Osteoblast (primary cell): ENCODE measurements around the gene ANGPTL1. TPM values are rescaled to one million over a fixed set of nuclear protein-coding genes. Genes with fewer than 3 reads are reported as not detected.

ENCODE experiments used
- DNase-seq: peaks from one replicate; pipeline ENCODE4 v3.0.0; 2011; ENCODE audit warnings: low spot score, mixed read lengths; ENCODE audit not compliant: insufficient read length; ENCODE audit errors: missing footprints
- H2AFZ ChIP-seq: 2 replicates; pipeline ENCODE4 v1.6.0; 2011; ENCODE audit warnings: mild to moderate bottlenecking, low read length
- H3K27ac ChIP-seq: 2 replicates; pipeline ENCODE4 v1.5.1; 2011; ENCODE audit warnings: mild to moderate bottlenecking, low read depth, low read length, moderate library complexity
- H3K27me3 ChIP-seq: 2 replicates; pipeline ENCODE4 v1.6.0; 2012; ENCODE audit warnings: mild to moderate bottlenecking, control low read depth, inconsistent platforms, low read length, moderate library complexity; ENCODE audit not compliant: insufficient read depth
- H3K36me3 ChIP-seq: 2 replicates; pipeline ENCODE4 v1.5.1; 2011; ENCODE audit warnings: mild to moderate bottlenecking, low read length, control low read depth, moderate library complexity; ENCODE audit not compliant: insufficient read depth
- H3K4me1 ChIP-seq: 2 replicates; pipeline ENCODE4 v1.5.1; 2011; ENCODE audit warnings: mild to moderate bottlenecking, low read length, control low read depth, moderate library complexity; ENCODE audit not compliant: insufficient read depth
- H3K4me2 ChIP-seq: 2 replicates; pipeline ENCODE4 v1.6.0; 2011; ENCODE audit warnings: mild to moderate bottlenecking, low read length; ENCODE audit not compliant: insufficient read depth
- H3K4me3 ChIP-seq: fragments of 200-600 bp; sonication (generic); 3 replicates; pipeline ENCODE4 v1.5.1; 2012; ENCODE audit warnings: mild to moderate bottlenecking, low read length, inconsistent platforms; ENCODE audit not compliant: insufficient read depth
- H3K79me2 ChIP-seq: 2 replicates; pipeline ENCODE4 v1.6.0; 2012; ENCODE audit warnings: mild to moderate bottlenecking, low read length, control low read depth, inconsistent platforms; ENCODE audit not compliant: insufficient read depth
- H3K9me3 ChIP-seq: 2 replicates; pipeline ENCODE4 v1.5.1; 2011; ENCODE audit warnings: low read depth, low read length, control low read depth
- H4K20me1 ChIP-seq: 2 replicates; pipeline ENCODE4 v1.6.0; 2012; ENCODE audit warnings: mild to moderate bottlenecking, low read length, control low read depth; ENCODE audit not compliant: insufficient read depth
- total RNA-seq: library from RNA; depleted of rRNA; stranded (reverse); fragments of >200 nt; gene quantifications from 2 replicates; pipeline ENCODE4 v1.2.3, GENCODE V29; 2012
- TF ChIP-seq, protein P1 (sequence below): IDR thresholded peaks from 2 replicates; pipeline ENCODE4 v1.5.1; 2011; ENCODE audit warnings: mild to moderate bottlenecking, low read depth, low read length, moderate library complexity; ENCODE audit errors: extremely low read depth

The ANGPTL1 gene
- total RNA-seq, 1 donor = 15.6 TPM

DNA sequence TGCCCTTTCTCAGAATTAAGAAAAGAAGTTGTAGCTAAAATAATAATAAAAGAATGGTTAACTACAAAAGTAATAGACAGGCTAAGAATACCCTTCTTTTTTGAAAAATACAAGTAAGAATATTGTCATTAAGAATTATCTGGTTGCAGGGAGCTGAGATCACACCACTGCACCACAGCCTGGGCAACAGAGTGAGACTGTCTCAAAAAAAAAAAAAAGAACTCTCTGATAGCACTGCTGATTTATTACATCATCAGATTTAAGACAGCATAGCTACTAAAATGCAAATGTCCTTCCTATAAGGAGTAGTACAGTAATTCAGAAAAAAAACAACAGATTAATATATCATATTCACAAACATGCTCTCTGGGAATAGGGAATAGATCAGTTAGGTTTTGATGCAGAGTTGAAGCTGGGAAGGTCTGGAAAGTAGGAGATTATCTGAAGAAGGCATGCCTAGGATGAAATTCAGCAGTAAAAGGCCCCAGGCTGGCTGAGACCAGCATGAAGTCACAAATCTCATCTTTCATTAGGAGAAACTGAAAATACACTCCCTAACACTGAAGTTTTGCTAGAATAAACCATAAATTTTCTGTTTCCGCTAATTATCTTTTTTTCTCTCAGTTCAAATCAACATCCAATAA, 30.7 kb upstream of the ANGPTL1 start:
- H3K79me2 ChIP-seq = no peaks in the 10 kb centered on the region
- no peak overlapping the region for H3K4me2 ChIP-seq
- peaks cover 16% of the 10 kb centered on the region for H3K36me3 ChIP-seq
- no peak overlapping the region for H2AFZ ChIP-seq
- DNase-seq = no peak
- no peaks in the 10 kb centered on the region for H4K20me1 ChIP-seq
- H3K4me3 ChIP-seq = no peak overlapping the region
- no peaks in the 10 kb centered on the region for H3K9me3 ChIP-seq
- H3K27ac ChIP-seq = no peak overlapping the region
- no peaks in the 10 kb centered on the region for H3K4me1 ChIP-seq
- no peaks in the 10 kb centered on the region for H3K27me3 ChIP-seq
- TF ChIP-seq, protein P1, sequence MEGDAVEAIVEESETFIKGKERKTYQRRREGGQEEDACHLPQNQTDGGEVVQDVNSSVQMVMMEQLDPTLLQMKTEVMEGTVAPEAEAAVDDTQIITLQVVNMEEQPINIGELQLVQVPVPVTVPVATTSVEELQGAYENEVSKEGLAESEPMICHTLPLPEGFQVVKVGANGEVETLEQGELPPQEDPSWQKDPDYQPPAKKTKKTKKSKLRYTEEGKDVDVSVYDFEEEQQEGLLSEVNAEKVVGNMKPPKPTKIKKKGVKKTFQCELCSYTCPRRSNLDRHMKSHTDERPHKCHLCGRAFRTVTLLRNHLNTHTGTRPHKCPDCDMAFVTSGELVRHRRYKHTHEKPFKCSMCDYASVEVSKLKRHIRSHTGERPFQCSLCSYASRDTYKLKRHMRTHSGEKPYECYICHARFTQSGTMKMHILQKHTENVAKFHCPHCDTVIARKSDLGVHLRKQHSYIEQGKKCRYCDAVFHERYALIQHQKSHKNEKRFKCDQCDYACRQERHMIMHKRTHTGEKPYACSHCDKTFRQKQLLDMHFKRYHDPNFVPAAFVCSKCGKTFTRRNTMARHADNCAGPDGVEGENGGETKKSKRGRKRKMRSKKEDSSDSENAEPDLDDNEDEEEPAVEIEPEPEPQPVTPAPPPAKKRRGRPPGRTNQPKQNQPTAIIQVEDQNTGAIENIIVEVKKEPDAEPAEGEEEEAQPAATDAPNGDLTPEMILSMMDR = no peak

DNA sequence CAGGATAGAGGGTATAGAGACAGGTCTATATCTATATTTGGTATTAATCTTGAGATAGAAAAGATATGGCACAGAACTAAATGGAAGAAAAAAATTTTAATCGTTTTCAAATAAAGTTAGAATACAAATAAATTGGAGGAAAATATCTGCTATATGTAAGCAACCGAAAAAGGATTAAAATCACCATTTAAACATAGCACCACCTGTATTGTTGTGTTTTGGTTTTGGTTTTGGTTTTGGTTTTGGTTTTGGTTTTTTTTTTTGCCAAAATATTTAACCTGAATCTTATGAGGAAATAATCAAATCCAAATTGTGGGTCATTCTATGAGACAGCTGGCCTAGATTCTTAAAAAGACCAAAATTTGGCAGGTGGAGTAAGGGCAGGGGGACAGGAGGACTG, 28.5 kb upstream of the ANGPTL1 start:
- TF ChIP-seq, protein P1 = no peak
- peaks cover 24% of the 10 kb centered on the region for H3K36me3 ChIP-seq
- H3K27ac ChIP-seq = no peak overlapping the region
- H2AFZ ChIP-seq = no peak overlapping the region
- H3K27me3 ChIP-seq = no peaks in the 10 kb centered on the region
- H3K79me2 ChIP-seq = no peaks in the 10 kb centered on the region
- no peak overlapping the region for H3K4me3 ChIP-seq
- H3K4me2 ChIP-seq = no peak overlapping the region
- DNase-seq = no peak
- no peaks in the 10 kb centered on the region for H4K20me1 ChIP-seq
- no peaks in the 10 kb centered on the region for H3K9me3 ChIP-seq
- H3K4me1 ChIP-seq = no peaks in the 10 kb centered on the region

DNA sequence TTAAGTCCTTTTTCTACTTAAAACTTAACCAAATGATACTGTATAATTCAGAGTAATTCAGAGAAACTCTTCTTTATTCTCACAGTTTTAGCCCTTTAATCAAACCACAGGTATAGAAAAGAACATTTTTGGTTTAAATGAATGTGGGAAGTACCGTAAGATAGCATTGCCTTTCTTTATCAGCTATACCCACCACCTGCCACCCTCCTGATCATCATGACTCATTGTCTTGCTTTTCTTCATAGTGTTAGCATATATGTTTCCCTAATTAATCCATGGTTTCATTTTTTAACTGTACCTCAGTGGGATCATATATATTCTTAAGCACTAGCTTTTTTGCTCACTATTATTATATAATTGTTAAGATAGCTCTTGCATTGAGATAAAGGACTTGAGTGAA, 27.5 kb upstream of the ANGPTL1 start:
- no peaks in the 10 kb centered on the region for H3K79me2 ChIP-seq
- no peaks in the 10 kb centered on the region for H3K4me1 ChIP-seq
- no peaks in the 10 kb centered on the region for H4K20me1 ChIP-seq
- H3K27me3 ChIP-seq = no peaks in the 10 kb centered on the region
- no peak overlapping the region for H2AFZ ChIP-seq
- H3K9me3 ChIP-seq = no peaks in the 10 kb centered on the region
- H3K4me2 ChIP-seq = no peak overlapping the region
- H3K36me3 ChIP-seq = peaks cover 31% of the 10 kb centered on the region
- no peak overlapping the region for H3K4me3 ChIP-seq
- no peak overlapping the region for H3K27ac ChIP-seq
- DNase-seq = no peak
- TF ChIP-seq, protein P1 = no peak

DNA sequence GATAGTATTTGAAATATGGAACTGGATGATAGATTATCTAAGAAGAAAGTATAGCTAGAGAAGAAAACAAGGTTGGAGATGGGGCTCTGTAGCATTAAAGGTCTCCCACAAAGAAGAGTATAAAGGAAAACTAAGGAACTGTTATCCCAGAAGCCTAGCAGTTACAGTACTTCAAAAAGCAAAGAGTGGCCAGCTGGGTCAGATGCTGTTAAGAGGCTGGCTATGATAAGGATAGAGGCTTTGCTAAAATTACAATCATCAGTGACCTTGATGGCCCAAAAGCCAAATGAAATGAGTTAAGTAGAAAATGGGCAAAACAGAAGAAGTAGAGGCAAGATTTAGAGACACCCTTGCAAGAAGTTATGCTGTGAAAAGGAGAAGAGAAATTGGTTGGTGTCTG, 25.1 kb upstream of the ANGPTL1 start:
- TF ChIP-seq, protein P1 = no peak
- H3K36me3 ChIP-seq = peaks cover 20% of the 10 kb centered on the region

More for the DNA sequence above, 25.1 kb upstream of the ANGPTL1 start:
- no peaks in the 10 kb centered on the region for H3K27me3 ChIP-seq
- no peak for DNase-seq
- H3K79me2 ChIP-seq = no peaks in the 10 kb centered on the region
- no peak overlapping the region for H3K4me2 ChIP-seq
- H2AFZ ChIP-seq = no peak overlapping the region
- H3K27ac ChIP-seq = no peak overlapping the region
- no peaks in the 10 kb centered on the region for H3K4me1 ChIP-seq
- no peaks in the 10 kb centered on the region for H3K9me3 ChIP-seq
- no peak overlapping the region for H3K4me3 ChIP-seq
- H4K20me1 ChIP-seq = no peaks in the 10 kb centered on the region
